CD1c-positive myeloid dendritic cell (primary cell): ENCODE measurements around the gene RTN4IP1.

ENCODE experiments used
- DNase-seq: peaks from one replicate; pipeline ENCODE4 v3.0.0-alpha.2; 2016; ENCODE audit errors: extremely low spot score

RTN4IP1 gene

GRCh38 chr6:106629103-106629858 is at the start of gene RTN4IP1, which contains the start of gene QRSL1:
RTN4IP1 (minus strand) TSS chr6:106629498; CDS start chr6:106629021, 477 bp downstream.
QRSL1 (plus strand) TSS chr6:106629578; CDS start chr6:106629682, 104 bp downstream.
- peak; percentile 96 for DNase-seq

GRCh38 chr6:106677282-106677681 is 48.0 kb upstream of the RTN4IP1 start:
- no peak for DNase-seq

GRCh38 chr6:106674541-106675229 is 45.4 kb upstream of the RTN4IP1 start:
- DNase-seq: no peak

- no peak for DNase-seq
Observed at GRCh38 chr6:106671651-106672050, 42.4 kb upstream of the RTN4IP1 start.

- no peak for DNase-seq
Observed at GRCh38 chr6:106670236-106670635, 40.9 kb upstream of the RTN4IP1 start.

GRCh38 chr6:106667022-106667402 is 37.7 kb upstream of the RTN4IP1 start:
- DNase-seq: no peak

GRCh38 chr6:106666282-106667021 is 37.2 kb upstream of the RTN4IP1 start:
- peak; percentile 37 for DNase-seq

- DNase-seq: no peak
Observed at GRCh38 chr6:106662458-106662857, 33.2 kb upstream of the RTN4IP1 start.

GRCh38 chr6:106659859-106660258 is 30.6 kb upstream of the RTN4IP1 start:
- no peak for DNase-seq

- DNase-seq: no peak
Observed at GRCh38 chr6:106658469-106658868, 29.2 kb upstream of the RTN4IP1 start.

GRCh38 chr6:106648651-106649308 is 19.5 kb upstream of the RTN4IP1 start:
- DNase-seq: no peak

- no peak for DNase-seq
Observed at GRCh38 chr6:106643061-106643460, 13.8 kb upstream of the RTN4IP1 start.

- no peak for DNase-seq
Observed at GRCh38 chr6:106642476-106642875, 13.2 kb upstream of the RTN4IP1 start.

GRCh38 chr6:106639812-106640211 is 10.5 kb upstream of the RTN4IP1 start:
- DNase-seq: no peak

- DNase-seq: peak; percentile 69
Observed at GRCh38 chr6:106637717-106638341, 8.5 kb upstream of the RTN4IP1 start.

GRCh38 chr6:106637051-106637716 is 7.9 kb upstream of the RTN4IP1 start:
- peak; percentile 55 for DNase-seq

- no peak for DNase-seq
Observed at GRCh38 chr6:106634565-106634964, 5.3 kb upstream of the RTN4IP1 start.

GRCh38 chr6:106631346-106631745 is 2.0 kb upstream of the RTN4IP1 start:
- DNase-seq: no peak

GRCh38 chr6:106630366-106630765 is 1.1 kb upstream of the RTN4IP1 start:
- no peak for DNase-seq

- no peak for DNase-seq
Observed at GRCh38 chr6:106629859-106630163, 513 bp upstream of the RTN4IP1 start.

GRCh38 chr6:106628658-106629102 is 618 bp downstream of the RTN4IP1 start:
- DNase-seq: no peak
